Immature natural killer cell (primary cell): Measurements from ENCODE around the gene OR13H1. TPM values are rescaled to one million over a fixed set of nuclear protein-coding genes. Genes with fewer than 3 reads are reported as not detected.
"Not testable (repeated sequence)": the region's sequence is repeated elsewhere in the genome, so short reads cannot be mapped to it uniquely, and the experiment has no call there.

Experiments
- DNase-seq, 3 donors: peaks; one replicate each; pipeline ENCODE4 v3.0.0; 2022; ENCODE audit warnings: mixed read lengths in 1 of 3
- H3K27ac Mint-ChIP-seq, 6 donors: one replicate each; pipeline ENCODE4 v1.8.0; 2020; ENCODE audit warnings: mixed read lengths in 6 of 6, mild to moderate bottlenecking in 5 of 6, inconsistent platforms in 4 of 6, moderate library complexity in 3 of 6
- H3K27me3 Mint-ChIP-seq, 3 donors: one replicate each; pipeline ENCODE4 v1.8.0; 2020 to 2021; ENCODE audit warnings: low read depth in 3 of 3, mild to moderate bottlenecking in 3 of 3, mixed read lengths in 3 of 3, moderate library complexity in 3 of 3, inconsistent platforms in 1 of 3
- H3K36me3 Mint-ChIP-seq, 3 donors: one replicate each; pipeline ENCODE4 v1.8.0; 2020; ENCODE audit warnings: mixed read lengths in 3 of 3, inconsistent platforms in 2 of 3, mild to moderate bottlenecking in 2 of 3
- H3K4me1 Mint-ChIP-seq, 2 donors: one replicate each; pipeline ENCODE4 v1.8.0; 2020; ENCODE audit warnings: inconsistent platforms in 2 of 2, mild to moderate bottlenecking in 2 of 2, mixed read lengths in 2 of 2, moderate library complexity in 1 of 2
- H3K4me3 Mint-ChIP-seq, 5 donors: one replicate each; pipeline ENCODE4 v1.8.0; 2020; ENCODE audit warnings: mild to moderate bottlenecking in 5 of 5, mixed read lengths in 5 of 5, inconsistent platforms in 3 of 5, moderate library complexity in 3 of 5
- H3K9me3 Mint-ChIP-seq, 6 donors: one replicate each; pipeline ENCODE4 v1.8.0; 2020; ENCODE audit warnings: mild to moderate bottlenecking in 6 of 6, mixed read lengths in 6 of 6, inconsistent platforms in 4 of 6, moderate library complexity in 3 of 6
- polyA plus RNA-seq, 3 donors: library from polyadenylated mRNA; unstranded; fragments of 300-500 nt; fragmentation: Illumina TruSeq; gene quantifications; one replicate each; pipeline ENCODE4 v1.2.3, GENCODE V29; 2021

OR13H1 gene
- polyA plus RNA-seq, 3 donors from 2014 or later, result not detected

- Mint-ChIP-seq H3K4me1 (no peaks in the 10 kb centered on the region), H3K36me3 (no peaks in the 10 kb centered on the region), H3K4me3 (no peak overlapping the region), H3K27ac (no peak overlapping the region), H3K27me3 (peaks cover 2 to 4% (median 3%) of the 10 kb centered on the region in 3 donors), H3K9me3 (no peaks in the 10 kb centered on the region)
- DNase-seq, result no peak
Observed at GRCh38 chrX:131577999-131578734, 34.3 kb downstream of the OR13H1 start.

- H3K9me3 Mint-ChIP-seq, H3K4me3 Mint-ChIP-seq, H3K27me3 Mint-ChIP-seq, DNase-seq, H3K36me3 Mint-ChIP-seq, H3K27ac Mint-ChIP-seq, H3K4me1 Mint-ChIP-seq: not testable (repeated sequence)
Observed at GRCh38 chrX:131578735-131579367, 35.0 kb downstream of the OR13H1 start.

GRCh38 chrX:131588995-131589394 is 45.1 kb downstream of the OR13H1 start:
- Mint-ChIP-seq H3K27ac (no peak overlapping the region), H3K9me3 (peaks cover 0 to 2% (median 0%) of the 10 kb centered on the region in 6 donors), H3K4me1 (no peaks in the 10 kb centered on the region), H3K27me3 (peaks cover 3 to 5% (median 3%) of the 10 kb centered on the region in 3 donors), H3K36me3 (no peaks in the 10 kb centered on the region), H3K4me3 (no peak overlapping the region)
- no peak for DNase-seq
